ENCODE measurements around the gene MANBA.
A peak's percentile ranks its signal among the peaks of the same experiment; 100 is the strongest.

MANBA gene

GRCh38 chr4:102735582-102735981 lies 25.2 kb downstream of the MANBA start:
- no peaks in the 10 kb centered on the region for H3K9me3 ChIP-seq (ENCODE audit: control insufficient read depth, low read length)
- H3K27me3 ChIP-seq (ENCODE audit: control insufficient read depth in 1 of 2, insufficient read depth in 1 of 2, low read length in 2 of 2): no peaks in the 10 kb centered on the region
- WGBS: 87% methylated on average over 1 of the region's 1 CpG
- H2AFZ ChIP-seq (ENCODE audit: low read depth, low read length): no peak overlapping the region
- no peak overlapping the region for H3K4ac ChIP-seq (ENCODE audit: low read depth in 1 of 2, low read length in 2 of 2)
- H2AK5ac ChIP-seq (ENCODE audit: low read length, severe bottlenecking): no peak overlapping the region
- H3K23ac ChIP-seq (ENCODE audit: low read length in 2 of 2): no peak overlapping the region
- H2BK15ac ChIP-seq (ENCODE audit: low read depth, poor library complexity, severe bottlenecking): no peak overlapping the region
- H3K9ac ChIP-seq (ENCODE audit: low read length): no peak overlapping the region
- H3K4me3 ChIP-seq (ENCODE audit: insufficient read depth in 1 of 2, low read depth in 1 of 2, low read length in 2 of 2): no peak overlapping the region
- H4K8ac ChIP-seq (ENCODE audit: low read length): no peak overlapping the region
- H4K91ac ChIP-seq (ENCODE audit: low read length): no peak overlapping the region
- peak; percentile 9 for DNase-seq
- no peak overlapping the region for H3K18ac ChIP-seq (ENCODE audit: low read depth in 1 of 2, low read length in 2 of 2)
- H3K4me2 ChIP-seq (ENCODE audit: low read length, poor library complexity, severe bottlenecking): no peak overlapping the region
- no peak overlapping the region for H2BK5ac ChIP-seq (ENCODE audit: low read depth, low read length, poor library complexity, severe bottlenecking)
- no peaks in the 10 kb centered on the region for H3K36me3 ChIP-seq (ENCODE audit: control insufficient read depth in 1 of 2, insufficient read depth in 2 of 2, low read depth in 1 of 2, low read length in 2 of 2)
- no peak overlapping the region for H2BK12ac ChIP-seq (ENCODE audit: low read length in 2 of 2)
- H3K4me1 ChIP-seq (ENCODE audit: control insufficient read depth, insufficient read depth, low read depth, low read length): peaks cover 2% of the 10 kb centered on the region
- H3K79me1 ChIP-seq (replicated peaks; ENCODE audit: low read length, poor library complexity, severe bottlenecking): peaks cover 26% of the 10 kb centered on the region
- H3K27ac ChIP-seq (ENCODE audit: low read length, poor library complexity, severe bottlenecking): no peak overlapping the region
- no peak overlapping the region for H2BK120ac ChIP-seq (ENCODE audit: low read depth, low read length)
- H3K14ac ChIP-seq (ENCODE audit: low read length in 2 of 2): no peak overlapping the region

GRCh38 chr4:102734591-102735385 lies 26.0 kb downstream of the MANBA start:
- no peaks in the 10 kb centered on the region for H3K27me3 ChIP-seq (ENCODE audit: control insufficient read depth in 1 of 2, insufficient read depth in 1 of 2, low read length in 2 of 2)
- DNase-seq: peak; percentile 91
- peak overlapping the region; percentile 34 to 88 for H3K18ac ChIP-seq (ENCODE audit: low read depth in 1 of 2, low read length in 2 of 2)
- no peak overlapping the region for H3K4me2 ChIP-seq (ENCODE audit: low read length, poor library complexity, severe bottlenecking)
- H3K4ac ChIP-seq (ENCODE audit: low read depth in 1 of 2, low read length in 2 of 2): peak overlapping the region; percentile 9 to 89
- peaks cover 0 to 6% of the 10 kb centered on the region in 2 experiments for H3K36me3 ChIP-seq (ENCODE audit: control insufficient read depth in 1 of 2, insufficient read depth in 2 of 2, low read depth in 1 of 2, low read length in 2 of 2)
- no peak overlapping the region for H2AFZ ChIP-seq (ENCODE audit: low read depth, low read length)
- H3K9ac ChIP-seq (ENCODE audit: low read length): peak overlapping the region; percentile 24
- peak overlapping the region; percentile 59 for H4K8ac ChIP-seq (ENCODE audit: low read length)
- H3K79me1 ChIP-seq (replicated peaks; ENCODE audit: low read length, poor library complexity, severe bottlenecking): peaks cover 26% of the 10 kb centered on the region
- no peak overlapping the region for H3K4me3 ChIP-seq (ENCODE audit: insufficient read depth in 1 of 2, low read depth in 1 of 2, low read length in 2 of 2)
- no peaks in the 10 kb centered on the region for H3K9me3 ChIP-seq (ENCODE audit: control insufficient read depth, low read length)
- peaks cover 2% of the 10 kb centered on the region for H3K4me1 ChIP-seq (ENCODE audit: control insufficient read depth, insufficient read depth, low read depth, low read length)
- peak overlapping the region; percentile 48 for H4K91ac ChIP-seq (ENCODE audit: low read length)
- WGBS: 52% methylated on average over 4 of the region's 5 CpGs
- H3K23ac ChIP-seq (ENCODE audit: low read length in 2 of 2): no peak overlapping the region
- H2AK5ac ChIP-seq (ENCODE audit: low read length, severe bottlenecking): no peak overlapping the region
- peak overlapping the region; percentile 85 for H2BK15ac ChIP-seq (ENCODE audit: low read depth, poor library complexity, severe bottlenecking)
- peak overlapping the region in 1 of 2 experiments; percentile 23 for H3K14ac ChIP-seq (ENCODE audit: low read length in 2 of 2)
- no peak overlapping the region for H2BK5ac ChIP-seq (ENCODE audit: low read depth, low read length, poor library complexity, severe bottlenecking)
- H2BK12ac ChIP-seq (ENCODE audit: low read length in 2 of 2): peak overlapping the region; percentile 59 to 70
- no peak overlapping the region for H2BK120ac ChIP-seq (ENCODE audit: low read depth, low read length)
- no peak overlapping the region for H3K27ac ChIP-seq (ENCODE audit: low read length, poor library complexity, severe bottlenecking)

GRCh38 chr4:102734116-102734515 lies 26.7 kb downstream of the MANBA start:
- peak overlapping the region in 1 of 2 experiments; percentile 59 for H2BK12ac ChIP-seq (ENCODE audit: low read length in 2 of 2)
- H3K14ac ChIP-seq (ENCODE audit: low read length in 2 of 2): no peak overlapping the region
- H3K27ac ChIP-seq (ENCODE audit: low read length, poor library complexity, severe bottlenecking): no peak overlapping the region
- no peaks in the 10 kb centered on the region for H3K9me3 ChIP-seq (ENCODE audit: control insufficient read depth, low read length)
- H3K18ac ChIP-seq (ENCODE audit: low read depth in 1 of 2, low read length in 2 of 2): peak overlapping the region; percentile 22 to 88
- H3K79me1 ChIP-seq (replicated peaks; ENCODE audit: low read length, poor library complexity, severe bottlenecking): peaks cover 24% of the 10 kb centered on the region
- H2AK5ac ChIP-seq (ENCODE audit: low read length, severe bottlenecking): no peak overlapping the region
- peak overlapping the region; percentile 85 for H2BK15ac ChIP-seq (ENCODE audit: low read depth, poor library complexity, severe bottlenecking)
- no peak overlapping the region for H3K9ac ChIP-seq (ENCODE audit: low read length)
- H3K36me3 ChIP-seq (ENCODE audit: control insufficient read depth in 1 of 2, insufficient read depth in 2 of 2, low read depth in 1 of 2, low read length in 2 of 2): peaks cover 3 to 9% of the 10 kb centered on the region in 2 experiments
- H4K8ac ChIP-seq (ENCODE audit: low read length): peak overlapping the region; percentile 59
- peaks cover 2% of the 10 kb centered on the region for H3K4me1 ChIP-seq (ENCODE audit: control insufficient read depth, insufficient read depth, low read depth, low read length)
- H3K23ac ChIP-seq (ENCODE audit: low read length in 2 of 2): no peak overlapping the region
- peak overlapping the region; percentile 54 for H4K91ac ChIP-seq (ENCODE audit: low read length)
- H2AFZ ChIP-seq (ENCODE audit: low read depth, low read length): no peak overlapping the region
- no peak overlapping the region for H2BK5ac ChIP-seq (ENCODE audit: low read depth, low read length, poor library complexity, severe bottlenecking)
- 76% methylated on average over 5 of the region's 5 CpGs for WGBS
- peak; percentile 67 for DNase-seq
- no peak overlapping the region for H3K4me3 ChIP-seq (ENCODE audit: insufficient read depth in 1 of 2, low read depth in 1 of 2, low read length in 2 of 2)
- H2BK120ac ChIP-seq (ENCODE audit: low read depth, low read length): peak overlapping the region; percentile 24
- peak overlapping the region; percentile 52 to 58 for H3K4ac ChIP-seq (ENCODE audit: low read depth in 1 of 2, low read length in 2 of 2)
- H3K4me2 ChIP-seq (ENCODE audit: low read length, poor library complexity, severe bottlenecking): no peak overlapping the region
- H3K27me3 ChIP-seq (ENCODE audit: control insufficient read depth in 1 of 2, insufficient read depth in 1 of 2, low read length in 2 of 2): no peaks in the 10 kb centered on the region

- 98% methylated on average over 3 of the region's 3 CpGs for WGBS
These were observed 27.7 kb downstream of the MANBA start for GRCh38 chr4:102733084-102733483.

More at GRCh38 chr4:102733084-102733483, 27.7 kb downstream of the MANBA start:
- DNase-seq: no peak
- no peaks in the 10 kb centered on the region for H3K9me3 ChIP-seq (ENCODE audit: control insufficient read depth, low read length)
- H3K27ac ChIP-seq (ENCODE audit: low read length, poor library complexity, severe bottlenecking): no peak overlapping the region
- no peak overlapping the region for H3K4me3 ChIP-seq (ENCODE audit: insufficient read depth in 1 of 2, low read depth in 1 of 2, low read length in 2 of 2)
- peak overlapping the region; percentile 46 for H2BK120ac ChIP-seq (ENCODE audit: low read depth, low read length)
- H2AK5ac ChIP-seq (ENCODE audit: low read length, severe bottlenecking): no peak overlapping the region
- H3K4ac ChIP-seq (ENCODE audit: low read depth in 1 of 2, low read length in 2 of 2): peak overlapping the region in 1 of 2 experiments; percentile 24
- H2BK5ac ChIP-seq (ENCODE audit: low read depth, low read length, poor library complexity, severe bottlenecking): no peak overlapping the region
- no peak overlapping the region for H2BK15ac ChIP-seq (ENCODE audit: low read depth, poor library complexity, severe bottlenecking)
- H3K27me3 ChIP-seq (ENCODE audit: control insufficient read depth in 1 of 2, insufficient read depth in 1 of 2, low read length in 2 of 2): no peaks in the 10 kb centered on the region
- H3K36me3 ChIP-seq (ENCODE audit: control insufficient read depth in 1 of 2, insufficient read depth in 2 of 2, low read depth in 1 of 2, low read length in 2 of 2): peaks cover 3 to 12% of the 10 kb centered on the region in 2 experiments
- H4K8ac ChIP-seq (ENCODE audit: low read length): peak overlapping the region; percentile 38
- no peak overlapping the region for H3K4me2 ChIP-seq (ENCODE audit: low read length, poor library complexity, severe bottlenecking)
- peaks cover 2% of the 10 kb centered on the region for H3K4me1 ChIP-seq (ENCODE audit: control insufficient read depth, insufficient read depth, low read depth, low read length)
- no peak overlapping the region for H3K18ac ChIP-seq (ENCODE audit: low read depth in 1 of 2, low read length in 2 of 2)
- no peak overlapping the region for H4K91ac ChIP-seq (ENCODE audit: low read length)
- peaks cover 31% of the 10 kb centered on the region for H3K79me1 ChIP-seq (replicated peaks; ENCODE audit: low read length, poor library complexity, severe bottlenecking)
- H3K14ac ChIP-seq (ENCODE audit: low read length in 2 of 2): no peak overlapping the region
- no peak overlapping the region for H3K9ac ChIP-seq (ENCODE audit: low read length)
- no peak overlapping the region for H2BK12ac ChIP-seq (ENCODE audit: low read length in 2 of 2)
- H2AFZ ChIP-seq (ENCODE audit: low read depth, low read length): no peak overlapping the region
- no peak overlapping the region for H3K23ac ChIP-seq (ENCODE audit: low read length in 2 of 2)
